HepG2 (cell line): ENCODE results near the gene NSF. TPM values are rescaled to one million over a fixed set of nuclear protein-coding genes. Genes with fewer than 3 reads are reported as not detected.

ENCODE experiments used
- BCL6 ChIP-seq: IDR thresholded peaks from 2 replicates; pipeline ENCODE4 v1.6.1; 2016; ENCODE audit warnings: missing genetic modification reagents, missing compliant biosample characterization
- MAFF ChIP-seq: IDR thresholded peaks from 2 replicates; pipeline ENCODE4 v1.6.1; 2011; ENCODE audit warnings: low read depth, low read length, improper control_type of control experiment
- MAZ ChIP-seq, 2 experiments: sonication (generic) in 1 of 2; formaldehyde crosslinking in 1 of 2; IDR thresholded peaks; 2 replicates each; pipeline versions ENCODE4 v1.5.0 to v1.6.1; 2012 to 2020; ENCODE audit warnings: low read depth in 2 of 2, mild to moderate bottlenecking in 2 of 2, borderline replicate concordance in 1 of 2, improper control_type of control experiment in 1 of 2, low read length in 1 of 2, missing genetic modification reagents in 1 of 2, moderate library complexity in 1 of 2
- MXD4 ChIP-seq: IDR thresholded peaks from 2 replicates; pipeline ENCODE4 v1.6.1; 2016; ENCODE audit warnings: mild to moderate bottlenecking, missing biosample characterization, missing genetic modification reagents
- PBX3 ChIP-seq: sonication (generic); formaldehyde crosslinking; IDR thresholded peaks from 2 replicates; pipeline ENCODE4 v1.8.1; 2023; ENCODE audit warnings: missing genetic modification reagents, inconsistent platforms, borderline replicate concordance
- PRDM15 ChIP-seq: sonication (generic); formaldehyde crosslinking; IDR thresholded peaks from 2 replicates; pipeline ENCODE4 v1.4.0; 2020; ENCODE audit warnings: missing genetic modification reagents
- RAD21 ChIP-seq: fragments of 450-650 bp; formaldehyde crosslinking; IDR thresholded peaks from 2 replicates; pipeline ENCODE4 v1.5.0; 2020; ENCODE audit warnings: mild to moderate bottlenecking
- RCOR2 ChIP-seq: IDR thresholded peaks from 2 replicates; pipeline ENCODE4 v1.6.1; 2016; ENCODE audit warnings: missing biosample characterization, missing genetic modification reagents
- RFX1 ChIP-seq: fragments of 450-650 bp; IDR thresholded peaks from 2 replicates; pipeline ENCODE4 v1.6.1; 2017
- RFX5 ChIP-seq: IDR thresholded peaks from 2 replicates; pipeline ENCODE4 v1.6.1; 2011; ENCODE audit warnings: low read depth, low read length, improper control_type of control experiment
- RXRA ChIP-seq: sonication (generic); formaldehyde crosslinking; IDR thresholded peaks from 2 replicates; pipeline ENCODE4 v1.5.1; 2020; ENCODE audit warnings: missing genetic modification reagents
- SNAPC2 ChIP-seq: sonication (generic); formaldehyde crosslinking; IDR thresholded peaks from 2 replicates; pipeline ENCODE4 v1.8.1; 2022; ENCODE audit warnings: mild to moderate bottlenecking, missing genetic modification reagents
- TP53 ChIP-seq: sonication (generic); formaldehyde crosslinking; conservative IDR thresholded peaks from 2 replicates; pipeline ENCODE4 v1.4.0; 2020; ENCODE audit warnings: missing genetic modification reagents
- ZBTB43 ChIP-seq: sonication (generic); formaldehyde crosslinking; conservative IDR thresholded peaks from 2 replicates; pipeline ENCODE4 v1.4.0; 2020; ENCODE audit warnings: missing genetic modification reagents
- ZNF552 ChIP-seq: sonication (generic); formaldehyde crosslinking; IDR thresholded peaks from 2 replicates; pipeline ENCODE4 v1.9.0; 2022; ENCODE audit warnings: missing genetic modification reagents, mild to moderate bottlenecking, borderline replicate concordance
- ZNF713 ChIP-seq: sonication (generic); formaldehyde crosslinking; IDR thresholded peaks from 2 replicates; pipeline ENCODE4 v1.4.0; 2020; ENCODE audit warnings: mild to moderate bottlenecking, missing genetic modification reagents
- ZSCAN22 ChIP-seq: sonication (generic); formaldehyde crosslinking; IDR thresholded peaks from 2 replicates; pipeline ENCODE4 v1.4.0; 2020; ENCODE audit warnings: mild to moderate bottlenecking, missing genetic modification reagents
- polyA plus RNA-seq, 8 experiments: library from polyadenylated mRNA; depleted of rRNA in 3 of 8; stranded (reverse) in 7 of 8; unstranded in 1 of 8; fragments of >200 nt; fragmentation: Illumina TruSeq in 4 of 8; extraction: Trizol in 4 of 8; gene quantifications; 2 replicates each; pipeline versions ENCODE4 v1.2.1 to v1.2.3, GENCODE V29; 2011 to 2016; ENCODE audit warnings: low read depth in 4 of 8, missing spikeins in 1 of 8, mixed read lengths in 1 of 8; ENCODE audit not compliant: insufficient read depth in 1 of 8
- total RNA-seq, 5 experiments: library from RNA; depleted of rRNA; stranded (reverse); fragments of >200 nt; fragmentation: Illumina TruSeq; extraction: Trizol; gene quantifications; 2 replicates each; pipeline ENCODE4 v1.2.3, GENCODE V29; 2016; ENCODE audit warnings: low read depth in 1 of 5
- TF ChIP-seq, protein P1 (sequence below): sonication (generic); formaldehyde crosslinking; IDR thresholded peaks from 2 replicates; pipeline ENCODE4 v1.9.0; 2021; ENCODE audit warnings: missing genetic modification reagents, borderline replicate concordance
- TF ChIP-seq, protein P2 (sequence below): sonication (generic); formaldehyde crosslinking; IDR thresholded peaks from 2 replicates; pipeline ENCODE4 v1.5.1; 2020; ENCODE audit warnings: mild to moderate bottlenecking, missing genetic modification reagents, moderate library complexity

NSF gene
- total and polyA plus RNA-seq, 2 of the 13 experiments (the other 11 are each of a cell fraction or from before 2014, with no cell fraction given) = 21.9 to 37.8 TPM

DNA sequence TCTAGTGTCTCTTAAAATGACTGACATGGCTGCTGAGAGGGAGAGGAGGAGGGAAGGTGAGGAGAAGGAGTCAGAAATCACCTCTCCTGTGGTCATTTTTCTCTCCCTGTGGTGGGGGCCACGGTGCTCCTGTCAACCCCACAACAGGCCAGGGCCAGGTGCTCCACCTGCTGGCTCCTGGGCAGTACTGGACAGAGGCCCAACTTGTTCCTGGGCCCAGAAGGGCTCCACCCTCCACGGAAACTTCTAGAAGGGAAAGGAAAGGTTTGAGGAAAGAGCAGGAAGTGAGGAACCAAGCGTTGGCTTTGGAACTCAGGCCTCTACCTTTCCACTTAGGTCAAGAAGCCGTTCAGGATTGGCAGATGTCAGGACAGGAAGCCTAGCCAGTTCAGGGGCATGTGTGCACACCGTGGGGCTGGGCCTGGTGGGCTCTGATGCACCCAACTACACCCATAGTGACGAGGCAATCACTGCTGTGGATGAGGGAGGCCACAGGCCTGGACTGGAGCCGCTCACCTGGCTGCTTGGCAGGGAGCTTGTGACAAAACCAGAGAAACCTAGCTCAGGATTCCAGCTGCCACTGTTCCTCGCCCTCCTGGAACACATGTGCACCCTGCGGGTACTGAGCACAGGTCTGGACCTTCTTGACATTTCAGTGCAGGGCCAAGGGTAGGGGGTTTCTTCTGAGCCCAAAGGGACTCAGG, 191.9 kb downstream of the NSF start (continued):
- TF ChIP-seq RAD21 (CRISPR knock-in tag) (peak; percentile 95), MAZ (IDR thresholded peaks at IDR 0.05; ENCODE audit: borderline replicate concordance, low read depth, low read length) (peak; percentile 94; the same call in 1 of the 2 replicates), MAZ (CRISPR knock-in tag; IDR thresholded peaks at IDR 0.05; ENCODE audit: low read depth) (peak; percentile 93), RCOR2 (no peak), MAFF (no peak), ZBTB43 (CRISPR knock-in tag) (no peak), PRDM15 (CRISPR knock-in tag) (no peak), PBX3 (CRISPR knock-in tag) (no peak), ZNF552 (CRISPR knock-in tag) (no peak; the same call in 1 of the 2 replicates), BCL6 (0 out of 2 replicates have a peak, but pooled peaks have one; percentile 31), ZSCAN22 (no peak), ZNF713 (CRISPR knock-in tag) (0 out of 2 replicates have a peak, but pooled peaks have one; percentile 26), MXD4 (CRISPR knock-in tag) (no peak), SNAPC2 (CRISPR knock-in tag) (no peak), TP53 (CRISPR knock-in tag) (no peak), RXRA (CRISPR knock-in tag) (peak; percentile 34; the same call in 1 of the 2 replicates), RFX5 (no peak), RFX1 (no peak)
- TF ChIP-seq, protein P1, sequence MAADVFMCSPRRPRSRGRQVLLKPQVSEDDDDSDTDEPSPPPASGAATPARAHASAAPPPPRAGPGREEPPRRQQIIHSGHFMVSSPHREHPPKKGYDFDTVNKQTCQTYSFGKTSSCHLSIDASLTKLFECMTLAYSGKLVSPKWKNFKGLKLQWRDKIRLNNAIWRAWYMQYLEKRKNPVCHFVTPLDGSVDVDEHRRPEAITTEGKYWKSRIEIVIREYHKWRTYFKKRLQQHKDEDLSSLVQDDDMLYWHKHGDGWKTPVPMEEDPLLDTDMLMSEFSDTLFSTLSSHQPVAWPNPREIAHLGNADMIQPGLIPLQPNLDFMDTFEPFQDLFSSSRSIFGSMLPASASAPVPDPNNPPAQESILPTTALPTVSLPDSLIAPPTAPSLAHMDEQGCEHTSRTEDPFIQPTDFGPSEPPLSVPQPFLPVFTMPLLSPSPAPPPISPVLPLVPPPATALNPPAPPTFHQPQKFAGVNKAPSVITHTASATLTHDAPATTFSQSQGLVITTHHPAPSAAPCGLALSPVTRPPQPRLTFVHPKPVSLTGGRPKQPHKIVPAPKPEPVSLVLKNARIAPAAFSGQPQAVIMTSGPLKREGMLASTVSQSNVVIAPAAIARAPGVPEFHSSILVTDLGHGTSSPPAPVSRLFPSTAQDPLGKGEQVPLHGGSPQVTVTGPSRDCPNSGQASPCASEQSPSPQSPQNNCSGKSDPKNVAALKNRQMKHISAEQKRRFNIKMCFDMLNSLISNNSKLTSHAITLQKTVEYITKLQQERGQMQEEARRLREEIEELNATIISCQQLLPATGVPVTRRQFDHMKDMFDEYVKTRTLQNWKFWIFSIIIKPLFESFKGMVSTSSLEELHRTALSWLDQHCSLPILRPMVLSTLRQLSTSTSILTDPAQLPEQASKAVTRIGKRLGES (CRISPR knock-in tag) = no peak
- TF ChIP-seq, protein P2, sequence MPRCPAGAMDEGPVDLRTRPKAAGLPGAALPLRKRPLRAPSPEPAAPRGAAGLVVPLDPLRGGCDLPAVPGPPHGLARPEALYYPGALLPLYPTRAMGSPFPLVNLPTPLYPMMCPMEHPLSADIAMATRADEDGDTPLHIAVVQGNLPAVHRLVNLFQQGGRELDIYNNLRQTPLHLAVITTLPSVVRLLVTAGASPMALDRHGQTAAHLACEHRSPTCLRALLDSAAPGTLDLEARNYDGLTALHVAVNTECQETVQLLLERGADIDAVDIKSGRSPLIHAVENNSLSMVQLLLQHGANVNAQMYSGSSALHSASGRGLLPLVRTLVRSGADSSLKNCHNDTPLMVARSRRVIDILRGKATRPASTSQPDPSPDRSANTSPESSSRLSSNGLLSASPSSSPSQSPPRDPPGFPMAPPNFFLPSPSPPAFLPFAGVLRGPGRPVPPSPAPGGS (CRISPR knock-in tag) = no peak; the same call in 1 of the 2 replicates
